HEK293 (cell line): ENCODE data around the gene MYO15B.

Experiments
- CTCF ChIA-PET: fragments of 350-600 bp; formaldehyde crosslinking; extraction: SDS; loops from one replicate; lab custom pipeline; 2021; ENCODE audit warnings: antibody characterized with exemption; lab: Yijun Ruan, JAX
- POLR2A ChIA-PET: fragments of 300-600 bp; formaldehyde crosslinking; extraction: SDS; loops from one replicate; lab custom pipeline; 2020; ENCODE audit warnings: antibody characterized with exemption, inconsistent platforms; lab: Yijun Ruan, JAX
- H3K27ac ChIP-seq: fragments of 200-500 bp; sonication (Bioruptor generic); 2 replicates; pipeline ENCODE4 v1.5.1; 2014; ENCODE audit warnings: low read depth, low read length, control low read depth, inconsistent platforms; ENCODE audit errors: extremely low read depth
- H3K36me3 ChIP-seq, 2 experiments: fragments of 200-500 bp in 1 of 2; sonication (Bioruptor generic) in 1 of 2; 1 replicate in 1 of 2; 2 replicates in 1 of 2; pipeline ENCODE4 v1.5.1; 2014 to 2017; ENCODE audit warnings: inconsistent platforms in 2 of 2, low read length in 2 of 2; ENCODE audit not compliant: control insufficient read depth in 2 of 2, insufficient read depth in 1 of 2
- H3K4me1 ChIP-seq: fragments of 200-500 bp; sonication (Bioruptor generic); 2 replicates; pipeline ENCODE4 v1.5.1; 2014; ENCODE audit warnings: mild to moderate bottlenecking, low read length, inconsistent platforms; ENCODE audit not compliant: control insufficient read depth, insufficient read depth
- H3K4me3 ChIP-seq: 2 replicates; pipeline ENCODE4 v1.5.1; 2011; ENCODE audit warnings: low read depth, mild to moderate bottlenecking, control low read depth, low read length, moderate library complexity
- H3K9me3 ChIP-seq: fragments of 200-500 bp; sonication (Bioruptor generic); 2 replicates; pipeline ENCODE4 v1.5.1; 2014; ENCODE audit warnings: low read depth, low read length, inconsistent platforms; ENCODE audit not compliant: control insufficient read depth, insufficient read depth
- FEZF1 ChIP-seq: fragments of 450-650 bp; formaldehyde crosslinking; IDR thresholded peaks from 2 replicates; pipeline ENCODE4 v1.5.1; 2016; ENCODE audit warnings: missing biosample characterization, missing genetic modification characterization
- GLIS1 ChIP-seq: fragments of 450-650 bp; formaldehyde crosslinking; IDR thresholded peaks from 2 replicates; pipeline ENCODE4 v1.5.1; 2016; ENCODE audit warnings: missing biosample characterization, missing genetic modification characterization
- KLF1 ChIP-seq: fragments of 450-650 bp; formaldehyde crosslinking; IDR thresholded peaks from 2 replicates; pipeline ENCODE4 v1.5.1; 2016; ENCODE audit warnings: missing biosample characterization, missing genetic modification characterization
- KLF7 ChIP-seq: fragments of 450-650 bp; formaldehyde crosslinking; IDR thresholded peaks from 2 replicates; pipeline ENCODE4 v1.5.1; 2016; ENCODE audit warnings: missing biosample characterization, missing genetic modification characterization, borderline replicate concordance
- SCRT2 ChIP-seq: fragments of 450-650 bp; formaldehyde crosslinking; IDR thresholded peaks from 2 replicates; pipeline ENCODE4 v1.5.1; 2016; ENCODE audit warnings: missing biosample characterization, missing genetic modification characterization
- YY1 ChIP-seq: fragments of 450-650 bp; formaldehyde crosslinking; IDR thresholded peaks from 2 replicates; pipeline ENCODE4 v1.5.1; 2018; ENCODE audit warnings: missing biosample characterization, missing genetic modification characterization
- ZBTB1 ChIP-seq: fragments of 450-650 bp; formaldehyde crosslinking; IDR thresholded peaks from 2 replicates; pipeline ENCODE4 v1.5.1; 2016; ENCODE audit warnings: missing biosample characterization, missing genetic modification characterization
- ZEB2 ChIP-seq: fragments of 450-650 bp; formaldehyde crosslinking; IDR thresholded peaks from 2 replicates; pipeline ENCODE4 v1.5.1; 2016; ENCODE audit warnings: missing biosample characterization, missing genetic modification characterization
- ZIC2 ChIP-seq: fragments of 450-650 bp; formaldehyde crosslinking; IDR thresholded peaks from 2 replicates; pipeline ENCODE4 v1.5.1; 2016; ENCODE audit warnings: missing biosample characterization, missing genetic modification characterization
- ZNF132 ChIP-seq: fragments of 450-650 bp; formaldehyde crosslinking; IDR thresholded peaks from 2 replicates; pipeline ENCODE4 v1.5.1; 2017; ENCODE audit warnings: missing biosample characterization, missing genetic modification characterization, borderline replicate concordance
- ZNF146 ChIP-seq: fragments of 450-650 bp; formaldehyde crosslinking; IDR thresholded peaks from 2 replicates; pipeline ENCODE4 v1.5.1; 2016; ENCODE audit warnings: missing biosample characterization, missing genetic modification characterization
- ZNF148 ChIP-seq: fragments of 450-650 bp; formaldehyde crosslinking; IDR thresholded peaks from 2 replicates; pipeline ENCODE4 v1.5.0; 2017; ENCODE audit warnings: missing biosample characterization, missing genetic modification characterization, borderline replicate concordance
- ZNF18 ChIP-seq: fragments of 450-650 bp; formaldehyde crosslinking; IDR thresholded peaks from 2 replicates; pipeline ENCODE4 v1.5.1; 2016; ENCODE audit warnings: missing biosample characterization, missing genetic modification characterization
- ZNF214 ChIP-seq: fragments of 450-650 bp; formaldehyde crosslinking; IDR thresholded peaks from 2 replicates; pipeline ENCODE4 v1.5.1; 2017; ENCODE audit warnings: missing biosample characterization, mild to moderate bottlenecking, missing genetic modification characterization, borderline replicate concordance
- ZNF24 ChIP-seq: fragments of 450-650 bp; formaldehyde crosslinking; IDR thresholded peaks from 2 replicates; pipeline ENCODE4 v1.5.1; 2016; ENCODE audit warnings: missing biosample characterization, missing genetic modification characterization
- ZNF280C ChIP-seq: fragments of 450-650 bp; formaldehyde crosslinking; IDR thresholded peaks from 2 replicates; pipeline ENCODE4 v1.5.1; 2016; ENCODE audit warnings: missing biosample characterization, missing genetic modification characterization
- ZNF560 ChIP-seq: fragments of 450-650 bp; formaldehyde crosslinking; IDR thresholded peaks from 2 replicates; pipeline ENCODE4 v1.5.1; 2017; ENCODE audit warnings: missing biosample characterization, missing genetic modification characterization, borderline replicate concordance
- ZNF600 ChIP-seq: fragments of 450-650 bp; formaldehyde crosslinking; IDR thresholded peaks from 2 replicates; pipeline ENCODE4 v1.5.1; 2016; ENCODE audit warnings: missing biosample characterization, missing genetic modification characterization
- ZNF670 ChIP-seq: fragments of 450-650 bp; formaldehyde crosslinking; IDR thresholded peaks from 2 replicates; pipeline ENCODE4 v1.5.1; 2016; ENCODE audit warnings: missing biosample characterization, missing genetic modification characterization, low read depth
- ZNF707 ChIP-seq: fragments of 450-650 bp; formaldehyde crosslinking; IDR thresholded peaks from 2 replicates; pipeline ENCODE4 v1.5.1; 2016; ENCODE audit warnings: missing biosample characterization, missing genetic modification characterization

The MYO15B gene

GRCh38 chr17:75629157-75629556, 41.6 kb downstream of the MYO15B start:
- Histone ChIP-seq H3K36me3 (peaks cover 0 to 57% of the 10 kb centered on the region in 2 experiments; a peak in 1 of 3 replicates), H3K27ac (no peak overlapping the region), H3K4me1 (peaks cover 10% of the 10 kb centered on the region), H3K9me3 (no peaks in the 10 kb centered on the region), H3K4me3 (no peak overlapping the region)
- TF ChIP-seq GLIS1 (peak; percentile 69), ZNF148 (no peak)
- POLR2A ChIA-PET = interaction anchor here (0.8 to 1.5 kb wide), 3 partner anchors 12 to 51 kb away, joined by 3 read pairs; no protein-coding TSS in a partner anchor
- CTCF ChIA-PET = interaction anchor here (0.6 to 10.6 kb wide), 10 partner anchors 10 to 670 kb away, joined by 3 to 410 read pairs (median 4); a partner anchor contains a TSS

GRCh38 chr17:75630071-75630917, 42.7 kb downstream of the MYO15B start:
- ChIA-PET POLR2A (interaction anchor here (1.0 to 1.5 kb wide), 2 partner anchors 11 to 17 kb away, joined by 3 read pairs; no protein-coding TSS in a partner anchor), CTCF (interaction anchor here (0.9 to 10.6 kb wide), 9 partner anchors 11 to 118 kb away, joined by 3 to 410 read pairs (median 4); a partner anchor contains a TSS)
- H3K4me1 ChIP-seq = peaks cover 11% of the 10 kb centered on the region

GRCh38 chr17:75631353-75631752, 43.8 kb downstream of the MYO15B start:
- H3K36me3 ChIP-seq = peaks cover 0 to 56% of the 10 kb centered on the region in 2 experiments; a peak in 1 of 3 replicates
- H3K4me3 ChIP-seq = no peak overlapping the region
- H3K4me1 ChIP-seq = peaks cover 11% of the 10 kb centered on the region
- TF ChIP-seq ZNF600 (tag by site-specific recombination) (no peak), ZNF146 (tag by site-specific recombination) (no peak)
- TF ChIP-seq, all 188 proteins: peak for 0
- POLR2A ChIA-PET = no interaction called here
- Histone ChIP-seq H3K9me3 (no peaks in the 10 kb centered on the region), H3K27ac (no peak overlapping the region)
- CTCF ChIA-PET = interaction anchor here (1.0 to 10.6 kb wide), 5 partner anchors 7 to 117 kb away, joined by 3 to 410 read pairs (median 47); a partner anchor contains a TSS

More at GRCh38 chr17:75630071-75630917, 42.7 kb downstream of the MYO15B start:
- Histone ChIP-seq H3K9me3 (no peaks in the 10 kb centered on the region), H3K36me3 (peaks cover 0 to 56% of the 10 kb centered on the region in 2 experiments; a peak in 1 of 3 replicates), H3K4me3 (no peak overlapping the region), H3K27ac (no peak overlapping the region)
- TF ChIP-seq ZIC2 (no peak), ZNF600 (tag by site-specific recombination) (peak; percentile 66)

GRCh38 chr17:75632428-75632827, 44.8 kb downstream of the MYO15B start:
- H3K4me3 ChIP-seq = no peak overlapping the region
- H3K27ac ChIP-seq = no peak overlapping the region
- ChIA-PET CTCF (interaction anchor here (0.6 to 10.6 kb wide), 56 partner anchors 8 to 582 kb away, joined by 3 to 410 read pairs (median 8); partner anchors contain the start of genes GALK1, RECQL5 and SAP30BP), POLR2A (interaction anchor here (0.6 to 1.8 kb wide), 8 partner anchors 9 to 138 kb away, joined by 3 to 5 read pairs (median 4); no protein-coding TSS in a partner anchor)
- H3K4me1 ChIP-seq = peaks cover 11% of the 10 kb centered on the region
- H3K9me3 ChIP-seq = no peaks in the 10 kb centered on the region
- TF ChIP-seq FEZF1 (tag by site-specific recombination) = no peak
- no peak for TF ChIP-seq SCRT2
- no peak for TF ChIP-seq ZNF24 (tag by site-specific recombination)
- no peak for TF ChIP-seq ZBTB1 (tag by site-specific recombination)
- no peak for TF ChIP-seq ZEB2
- TF ChIP-seq ZNF214 (tag by site-specific recombination) = no peak
- no peak for TF ChIP-seq KLF7 (tag by site-specific recombination)
- TF ChIP-seq ZNF18 (tag by site-specific recombination) = no peak
- no peak for TF ChIP-seq ZNF280C (tag by site-specific recombination)
- TF ChIP-seq KLF1 (tag by site-specific recombination) = no peak
- no peak for TF ChIP-seq ZNF707 (tag by site-specific recombination)
- TF ChIP-seq ZNF670 = no peak
- TF ChIP-seq ZNF132 (tag by site-specific recombination) = no peak
- TF ChIP-seq YY1 (tag by site-specific recombination) = no peak
- TF ChIP-seq ZNF560 (tag by site-specific recombination) = no peak
- H3K36me3 ChIP-seq = peaks cover 0 to 50% of the 10 kb centered on the region in 2 experiments; a peak in 1 of 3 replicates
